Brain microvascular endothelial cell (primary cell): ENCODE results near the gene ITPRID1.

Experiments
- DNase-seq: peaks from one replicate; pipeline ENCODE4 v3.0.0-alpha.2; 2020
- H3K27ac ChIP-seq: fragments of 250-450 bp; sonication (Bioruptor Pico); 2 replicates; pipeline ENCODE4 v1.5.1; 2020; ENCODE audit warnings: mild to moderate bottlenecking, moderate library complexity
- H3K27me3 ChIP-seq: fragments of 250-450 bp; sonication (Bioruptor Pico); replicated peaks from 2 replicates; pipeline ENCODE4 v1.5.1; 2020; ENCODE audit warnings: mild to moderate bottlenecking
- H3K36me3 ChIP-seq: fragments of 250-450 bp; sonication (Bioruptor Pico); replicated peaks from 2 replicates; pipeline ENCODE4 v1.5.1; 2020; ENCODE audit warnings: mild to moderate bottlenecking
- H3K4me3 ChIP-seq: 2 replicates; pipeline ENCODE4 v1.5.1; 2011; ENCODE audit warnings: low read depth, mild to moderate bottlenecking, control low read depth, low read length, moderate library complexity
- CTCF ChIP-seq: IDR thresholded peaks from 2 replicates; pipeline ENCODE4 v1.5.1; 2011; ENCODE audit warnings: low read depth, mild to moderate bottlenecking, moderate library complexity, low read length, control low read depth, inconsistent platforms; ENCODE audit errors: missing control alignments
- in situ Hi-C: cut with HindIII; loops from 2 replicates; pipeline ENCODE4 v1.10.0; 2017; ENCODE audit warnings: low sequenced_read_pairs, low pct_ligation_motif_present

ITPRID1 gene

GRCh38 chr7:31642681-31643115, 128.8 kb downstream of the ITPRID1 start:
- in situ Hi-C loops = no loop called here
- Histone ChIP-seq H3K4me3 (no peak overlapping the region), H3K27me3 (no peaks in the 10 kb centered on the region), H3K36me3 (no peaks in the 10 kb centered on the region), H3K27ac (no peak overlapping the region)
- no peak for DNase-seq
- no peak for TF ChIP-seq CTCF

- H3K4me3 ChIP-seq = no peak overlapping the region
- TF ChIP-seq CTCF = no peak
- no peak for DNase-seq
- no peaks in the 10 kb centered on the region for H3K36me3 ChIP-seq
- no peaks in the 10 kb centered on the region for H3K27me3 ChIP-seq
- H3K27ac ChIP-seq = no peak overlapping the region
- in situ Hi-C loops = no loop called here
Observed at GRCh38 chr7:31646942-31647341, 133.1 kb downstream of the ITPRID1 start.

GRCh38 chr7:31647511-31647910, 133.6 kb downstream of the ITPRID1 start:
- DNase-seq = no peak
- H3K27me3 ChIP-seq = no peaks in the 10 kb centered on the region
- TF ChIP-seq CTCF = no peak
- no peaks in the 10 kb centered on the region for H3K36me3 ChIP-seq
- H3K27ac ChIP-seq = no peak overlapping the region
- no peak overlapping the region for H3K4me3 ChIP-seq
- in situ Hi-C loops = no loop called here

- in situ Hi-C loops = no loop called here
- Histone ChIP-seq H3K4me3 (no peak overlapping the region), H3K27ac (no peak overlapping the region), H3K36me3 (no peaks in the 10 kb centered on the region), H3K27me3 (no peaks in the 10 kb centered on the region)
- TF ChIP-seq CTCF = peak; percentile 44
- peak; percentile 2 for DNase-seq
Observed at GRCh38 chr7:31648288-31648687, 134.4 kb downstream of the ITPRID1 start.

GRCh38 chr7:31648880-31649279, 135.0 kb downstream of the ITPRID1 start:
- H3K27ac ChIP-seq = no peak overlapping the region
- in situ Hi-C loops = no loop called here
- no peak overlapping the region for H3K4me3 ChIP-seq
- H3K27me3 ChIP-seq = no peaks in the 10 kb centered on the region
- no peak for DNase-seq
- H3K36me3 ChIP-seq = no peaks in the 10 kb centered on the region
- TF ChIP-seq CTCF = no peak
